CD4-positive, CD25-positive, alpha-beta regulatory T cell (primary cell): ENCODE measurements around the gene GTPBP1. TPM values are rescaled to one million over a fixed set of nuclear protein-coding genes. Genes with fewer than 3 reads are reported as not detected.

Experiments
- ATAC-seq, 2 donors: fragments of 150-1000 bp; cut with Tn5 transposase; one replicate each; pipeline ENCODE4 v1.10.0; 2021; ENCODE audit warnings: low read depth in 2 of 2, moderate number of reproducible peaks in 2 of 2, moderate library complexity in 1 of 2
- DNase-seq, 3 donors: peaks; one replicate each; pipeline versions ENCODE4 v3.0.0 to v3.0.0-alpha.2; 2012 to 2022; ENCODE audit warnings: mixed read lengths in 1 of 3
- H3K27ac ChIP-seq: one replicate; pipeline ENCODE4 v1.7.0; 2013; ENCODE audit warnings: mild to moderate bottlenecking, low read length; ENCODE audit not compliant: insufficient read depth, poor library complexity, severe bottlenecking
- H3K27me3 ChIP-seq: one replicate; pipeline ENCODE4 v1.7.0; 2013; ENCODE audit warnings: low read length; ENCODE audit not compliant: control insufficient read depth, insufficient read depth
- H3K36me3 ChIP-seq: one replicate; pipeline ENCODE4 v1.7.0; 2013; ENCODE audit warnings: mild to moderate bottlenecking, low read length, moderate library complexity; ENCODE audit not compliant: control insufficient read depth, insufficient read depth
- H3K4me1 ChIP-seq: 2 replicates; pipeline ENCODE4 v1.7.0; 2013; ENCODE audit warnings: mild to moderate bottlenecking, low read length; ENCODE audit not compliant: insufficient read depth, control insufficient read depth, poor library complexity, severe bottlenecking
- H3K4me3 ChIP-seq: one replicate; pipeline ENCODE4 v1.7.0; 2013; ENCODE audit warnings: low read depth, mild to moderate bottlenecking, low read length, moderate library complexity
- H3K9me3 ChIP-seq, 2 experiments: 1 replicate in 1 of 2; 2 replicates in 1 of 2; pipeline ENCODE4 v1.7.0; 2013; ENCODE audit warnings: low read length in 2 of 2, mild to moderate bottlenecking in 1 of 2, moderate library complexity in 1 of 2; ENCODE audit not compliant: control insufficient read depth in 2 of 2
- H3K27ac Mint-ChIP-seq, 3 donors: one replicate each; pipeline ENCODE4 v1.8.0; 2020 to 2022; ENCODE audit warnings: mild to moderate bottlenecking in 3 of 3, mixed read lengths in 3 of 3, moderate library complexity in 2 of 3
- H3K27me3 Mint-ChIP-seq: one replicate; pipeline ENCODE4 v1.8.0; 2022; ENCODE audit warnings: mild to moderate bottlenecking, mixed read lengths
- H3K36me3 Mint-ChIP-seq: one replicate; pipeline ENCODE4 v1.8.0; 2020; ENCODE audit warnings: mixed read lengths
- H3K4me1 Mint-ChIP-seq, 4 donors: one replicate each; pipeline ENCODE4 v1.8.0; 2020 to 2022; ENCODE audit warnings: mixed read lengths in 4 of 4, mild to moderate bottlenecking in 1 of 4
- H3K4me3 Mint-ChIP-seq, 4 donors: one replicate each; pipeline ENCODE4 v1.8.0; 2020 to 2022; ENCODE audit warnings: mild to moderate bottlenecking in 4 of 4, mixed read lengths in 4 of 4, moderate library complexity in 3 of 4
- H3K9me3 Mint-ChIP-seq, 7 donors: one replicate each; pipeline ENCODE4 v1.8.0; 2020 to 2022; ENCODE audit warnings: mixed read lengths in 7 of 7, mild to moderate bottlenecking in 3 of 7, moderate library complexity in 2 of 7
- polyA plus RNA-seq, 4 donors: library from polyadenylated mRNA; unstranded; fragments of 300-500 nt; fragmentation: Illumina TruSeq; gene quantifications; one replicate each; pipeline ENCODE4 v1.2.3, GENCODE V29; 2021
- total RNA-seq: library from RNA; stranded (reverse); gene quantifications from one replicate; pipeline ENCODE4 v1.2.3, GENCODE V29; 2022

Gene GTPBP1
- total and polyA plus RNA-seq, 5 donors from 2014 or later = 25.4 to 285 (median 25.8) TPM

DNA sequence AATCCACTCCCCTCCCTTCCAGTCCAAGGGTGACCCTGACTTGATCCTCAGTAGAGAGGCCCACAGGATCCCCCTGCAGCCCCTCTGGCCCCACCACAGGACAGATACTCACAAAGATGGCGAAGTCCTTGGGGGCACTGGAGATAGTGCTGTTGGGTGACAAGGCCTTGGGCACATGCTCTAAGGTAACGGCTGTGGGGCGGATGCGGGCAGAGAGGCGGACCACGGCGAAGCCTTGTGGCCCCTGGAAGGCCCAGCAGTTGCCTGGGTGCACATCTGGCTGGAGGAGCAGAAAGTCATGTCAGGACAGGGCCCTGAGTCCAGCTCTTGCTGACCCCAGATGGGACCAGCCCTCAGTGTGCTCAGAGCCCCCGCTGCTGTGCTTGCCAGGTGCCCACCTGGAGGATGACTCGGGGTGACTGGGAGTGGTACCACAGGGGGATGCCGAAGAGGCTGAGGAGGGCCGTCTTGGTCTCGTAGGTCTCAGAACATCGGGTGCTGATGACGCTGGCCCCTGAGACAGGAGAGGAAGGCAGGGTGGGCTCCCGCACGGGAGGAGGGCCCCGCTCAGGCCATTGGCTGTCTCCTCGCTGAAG lies 32.8 kb downstream of the GTPBP1 start:
- peak overlapping the region in 2 of 3 donors; percentile 14 to 78 for H3K27ac Mint-ChIP-seq
- Histone ChIP-seq H3K27me3 (no peaks in the 10 kb centered on the region), H3K4me3 (no peak overlapping the region), H3K36me3 (peaks cover 97% of the 10 kb centered on the region), H3K4me1 (peaks cover 26% of the 10 kb centered on the region), H3K9me3 (no peaks in the 10 kb centered on the region), H3K27ac (peak overlapping the region; percentile 49)
- no peak for ATAC-seq
- H3K27me3 Mint-ChIP-seq = no peaks in the 10 kb centered on the region
- no peaks in the 10 kb centered on the region for H3K9me3 Mint-ChIP-seq
- no peak overlapping the region for H3K4me3 Mint-ChIP-seq
- peaks cover 0 to 57% (median 22%) of the 10 kb centered on the region in 4 donors for H3K4me1 Mint-ChIP-seq
- H3K36me3 Mint-ChIP-seq = peaks cover 31% of the 10 kb centered on the region
- DNase-seq = no peak

- Mint-ChIP-seq H3K4me3 (no peak overlapping the region), H3K9me3 (no peaks in the 10 kb centered on the region), H3K27me3 (no peaks in the 10 kb centered on the region), H3K27ac (peak overlapping the region in 1 of 3 donors; percentile 74), H3K36me3 (peaks cover 30% of the 10 kb centered on the region), H3K4me1 (peaks cover 0 to 54% (median 19%) of the 10 kb centered on the region in 4 donors)
- DNase-seq = no peak
- H3K4me3 ChIP-seq = no peak overlapping the region
- H3K36me3 ChIP-seq = peaks cover 98% of the 10 kb centered on the region
- peak overlapping the region; percentile 38 for H3K27ac ChIP-seq
- no peaks in the 10 kb centered on the region for H3K27me3 ChIP-seq
- peaks cover 21% of the 10 kb centered on the region for H3K4me1 ChIP-seq
- no peak for ATAC-seq
- H3K9me3 ChIP-seq = no peaks in the 10 kb centered on the region
Measured at GRCh38 chr22:38739300-38740055, 33.7 kb downstream of the GTPBP1 start.

- H3K4me3 Mint-ChIP-seq = no peak overlapping the region
- no peaks in the 10 kb centered on the region for H3K27me3 ChIP-seq
- no peaks in the 10 kb centered on the region for H3K27me3 Mint-ChIP-seq
- no peaks in the 10 kb centered on the region for H3K9me3 ChIP-seq
- peaks cover 0 to 53% (median 15%) of the 10 kb centered on the region in 4 donors for H3K4me1 Mint-ChIP-seq
- H3K27ac Mint-ChIP-seq = no peak overlapping the region
- H3K27ac ChIP-seq = peak overlapping the region; percentile 35
- DNase-seq (no peak), ATAC-seq (no peak)
- H3K4me1 ChIP-seq = peaks cover 21% of the 10 kb centered on the region
- H3K9me3 Mint-ChIP-seq = no peaks in the 10 kb centered on the region
- H3K36me3 Mint-ChIP-seq = peaks cover 33% of the 10 kb centered on the region
- H3K36me3 ChIP-seq = peaks cover 100% of the 10 kb centered on the region
- H3K4me3 ChIP-seq = no peak overlapping the region
Measured at GRCh38 chr22:38740116-38740723, 34.5 kb downstream of the GTPBP1 start.

DNA sequence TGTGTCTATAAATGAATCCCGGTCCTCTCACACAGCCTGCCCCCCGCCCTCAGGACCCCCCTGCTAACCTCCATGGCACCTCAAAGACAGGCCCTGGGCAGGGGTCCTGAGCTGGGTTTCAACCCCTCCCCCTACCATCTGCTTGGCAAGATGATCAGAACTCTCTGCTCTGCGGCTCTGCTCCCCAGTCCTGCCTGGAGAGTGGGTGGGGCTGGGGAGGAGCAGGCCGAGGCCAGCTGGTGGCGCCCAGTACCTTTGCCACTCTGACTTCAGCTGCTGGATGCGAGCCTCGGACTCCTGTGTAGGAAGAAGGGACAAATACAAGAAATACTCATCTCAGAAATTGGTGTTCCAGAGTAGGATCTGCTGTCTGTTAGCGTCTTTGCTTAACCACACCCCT lies 35.0 kb downstream of the GTPBP1 start:
- no peaks in the 10 kb centered on the region for H3K9me3 ChIP-seq

GRCh38 chr22:38741166-38741565 lies 35.4 kb downstream of the GTPBP1 start:
- Histone ChIP-seq H3K27ac (peak overlapping the region; percentile 29), H3K4me1 (peaks cover 17% of the 10 kb centered on the region), H3K4me3 (no peak overlapping the region), H3K9me3 (no peaks in the 10 kb centered on the region), H3K36me3 (peaks cover 100% of the 10 kb centered on the region), H3K27me3 (no peaks in the 10 kb centered on the region)
- Mint-ChIP-seq H3K9me3 (no peaks in the 10 kb centered on the region), H3K4me1 (peaks cover 0 to 53% (median 14%) of the 10 kb centered on the region in 4 donors), H3K27me3 (no peaks in the 10 kb centered on the region), H3K4me3 (no peak overlapping the region), H3K27ac (peak overlapping the region in 1 of 3 donors; percentile 80), H3K36me3 (peaks cover 33% of the 10 kb centered on the region)
- DNase-seq (no peak), ATAC-seq (no peak)

More for the DNA sequence above, 35.0 kb downstream of the GTPBP1 start:
- no peak for ATAC-seq
- no peaks in the 10 kb centered on the region for H3K27me3 Mint-ChIP-seq
- Histone ChIP-seq H3K27ac (peak overlapping the region; percentile 35), H3K4me3 (no peak overlapping the region), H3K4me1 (peaks cover 17% of the 10 kb centered on the region), H3K36me3 (peaks cover 100% of the 10 kb centered on the region), H3K27me3 (no peaks in the 10 kb centered on the region)
- peaks cover 0 to 53% (median 14%) of the 10 kb centered on the region in 4 donors for H3K4me1 Mint-ChIP-seq
- H3K9me3 Mint-ChIP-seq = no peaks in the 10 kb centered on the region
- H3K4me3 Mint-ChIP-seq = no peak overlapping the region
- peaks cover 33% of the 10 kb centered on the region for H3K36me3 Mint-ChIP-seq
- no peak for DNase-seq
- peak overlapping the region in 1 of 3 donors; percentile 80 for H3K27ac Mint-ChIP-seq

GRCh38 chr22:38741576-38741975 lies 35.8 kb downstream of the GTPBP1 start:
- H3K4me1 ChIP-seq = peaks cover 17% of the 10 kb centered on the region
- peaks cover 100% of the 10 kb centered on the region for H3K36me3 ChIP-seq
- Mint-ChIP-seq H3K9me3 (no peaks in the 10 kb centered on the region), H3K4me3 (peak overlapping the region in 1 of 4 donors; percentile 38), H3K4me1 (peaks cover 0 to 51% (median 14%) of the 10 kb centered on the region in 4 donors), H3K36me3 (peaks cover 32% of the 10 kb centered on the region), H3K27me3 (no peaks in the 10 kb centered on the region), H3K27ac (peak overlapping the region in 1 of 3 donors; percentile 84)
- ATAC-seq (no peak), DNase-seq (no peak)
- H3K9me3 ChIP-seq = no peaks in the 10 kb centered on the region
- no peak overlapping the region for H3K4me3 ChIP-seq
- H3K27me3 ChIP-seq = no peaks in the 10 kb centered on the region
- peak overlapping the region; percentile 29 for H3K27ac ChIP-seq

GRCh38 chr22:38742176-38742942 lies 36.6 kb downstream of the GTPBP1 start:
- no peak for ATAC-seq
- peaks cover 2 to 45% (median 12%) of the 10 kb centered on the region in 4 donors for H3K4me1 Mint-ChIP-seq
- Histone ChIP-seq H3K4me1 (peaks cover 11% of the 10 kb centered on the region), H3K27ac (no peak overlapping the region), H3K27me3 (no peaks in the 10 kb centered on the region), H3K9me3 (no peaks in the 10 kb centered on the region), H3K4me3 (no peak overlapping the region), H3K36me3 (peaks cover 98% of the 10 kb centered on the region)
- H3K27me3 Mint-ChIP-seq = no peaks in the 10 kb centered on the region
- H3K9me3 Mint-ChIP-seq = no peaks in the 10 kb centered on the region
- H3K4me3 Mint-ChIP-seq = no peak overlapping the region
- no peak for DNase-seq
- peaks cover 25% of the 10 kb centered on the region for H3K36me3 Mint-ChIP-seq
- H3K27ac Mint-ChIP-seq = peak overlapping the region in 2 of 3 donors; percentile 32 to 84
